IMR-90 (cell line): ENCODE measurements around the gene IBA57. TPM values are rescaled to one million over a fixed set of nuclear protein-coding genes. Genes with fewer than 3 reads are reported as not detected.

Experiments
- ATAC-seq: fragments of 200-7000 bp; cut with Tn5 transposase; 2 replicates; pipeline ENCODE4 v1.9.1; 2020; ENCODE audit warnings: low read depth, mild to moderate bottlenecking, moderate library complexity
- BruUV-seq: library from RNA; stranded (reverse); fragments of 400-500 nt; replicated peaks from 2 replicates; lab custom pipeline; 2021; lab: Mats Ljungman, UMichigan
- CTCF ChIA-PET: fragments of 300-600 bp; formaldehyde crosslinking; extraction: SDS; loops from one replicate; lab custom pipeline; 2021; ENCODE audit warnings: antibody characterized with exemption; lab: Yijun Ruan, JAX
- POLR2A ChIA-PET: fragments of 300-600 bp; sonication (Branson Sonifier 250); formaldehyde crosslinking; loops from one replicate; lab custom pipeline; 2022; ENCODE audit warnings: antibody characterized with exemption; ENCODE audit not compliant: unreplicated experiment; lab: Charles Lee
- DNase-seq: peaks from one replicate; pipeline ENCODE4 v3.0.0; 2013
- H2AFZ ChIP-seq: replicated peaks from 2 replicates; pipeline ENCODE3; 2013; ENCODE audit warnings: low read length, mild to moderate bottlenecking; ENCODE audit not compliant: poor library complexity
- H2AK5ac ChIP-seq: 2 replicates; pipeline ENCODE4 v1.6.1; 2013; ENCODE audit warnings: low read depth, low read length, inconsistent platforms
- H2AK9ac ChIP-seq: replicated peaks from 2 replicates; pipeline ENCODE3; 2013; ENCODE audit warnings: mild to moderate bottlenecking, low read depth, low read length, moderate library complexity; ENCODE audit not compliant: poor library complexity
- H2BK120ac ChIP-seq: 2 replicates; pipeline ENCODE4 v1.6.1; 2013; ENCODE audit warnings: low read depth, low read length, inconsistent platforms
- H2BK15ac ChIP-seq: 3 replicates; pipeline ENCODE4 v1.6.1; 2013; ENCODE audit warnings: low read depth, low read length, inconsistent platforms
- H2BK20ac ChIP-seq: 2 replicates; pipeline ENCODE4 v1.6.1; 2013; ENCODE audit warnings: low read depth, mild to moderate bottlenecking, inconsistent platforms, low read length, moderate library complexity
- H2BK5ac ChIP-seq: 2 replicates; pipeline ENCODE4 v1.6.1; 2013; ENCODE audit warnings: mild to moderate bottlenecking, low read depth, low read length, inconsistent platforms; ENCODE audit not compliant: poor library complexity, severe bottlenecking
- H3K14ac ChIP-seq: replicated peaks from 2 replicates; pipeline ENCODE4 v1.6.1; 2013; ENCODE audit warnings: low read depth, low read length, inconsistent platforms
- H3K18ac ChIP-seq: 2 replicates; pipeline ENCODE4 v1.6.1; 2013; ENCODE audit warnings: low read depth, low read length, control low read depth
- H3K23ac ChIP-seq: 2 replicates; pipeline ENCODE4 v1.6.1; 2013; ENCODE audit warnings: low read depth, low read length, inconsistent platforms
- H3K27ac ChIP-seq: 2 replicates; pipeline ENCODE4 v1.5.1; 2013; ENCODE audit warnings: mild to moderate bottlenecking, control low read depth, low read length; ENCODE audit not compliant: insufficient read depth
- H3K27me3 ChIP-seq: 2 replicates; pipeline ENCODE4 v1.6.1; 2013; ENCODE audit warnings: low read length; ENCODE audit not compliant: control insufficient read depth, insufficient read depth
- H3K36me3 ChIP-seq: 2 replicates; pipeline ENCODE4 v1.6.1; 2013; ENCODE audit warnings: low read length, mixed read lengths; ENCODE audit not compliant: control insufficient read depth, insufficient read depth
- H3K4ac ChIP-seq: 2 replicates; pipeline ENCODE4 v1.6.1; 2013; ENCODE audit warnings: low read depth, low read length, inconsistent platforms
- H3K4me1 ChIP-seq: 2 replicates; pipeline ENCODE4 v1.6.1; 2013; ENCODE audit warnings: low read length, mixed read lengths; ENCODE audit not compliant: control insufficient read depth, insufficient read depth
- H3K4me2 ChIP-seq: 2 replicates; pipeline ENCODE4 v1.6.1; 2013; ENCODE audit warnings: low read depth, mild to moderate bottlenecking, control low read depth, low read length, moderate library complexity
- H3K4me3 ChIP-seq: 2 replicates; pipeline ENCODE4 v1.5.1; 2013; ENCODE audit warnings: low read depth, mild to moderate bottlenecking, control low read depth, low read length, moderate library complexity; ENCODE audit not compliant: insufficient read depth
- H3K56ac ChIP-seq: 2 replicates; pipeline ENCODE4 v1.6.1; 2013; ENCODE audit warnings: low read length, inconsistent platforms; ENCODE audit not compliant: insufficient read depth; ENCODE audit errors: extremely low read depth
- H3K79me1 ChIP-seq, 2 experiments: 2 replicates each; pipeline ENCODE4 v1.6.1; 2013; ENCODE audit warnings: low read length in 2 of 2, inconsistent platforms in 1 of 2, low read depth in 1 of 2
- H3K9ac ChIP-seq: 2 replicates; pipeline ENCODE4 v1.6.1; 2013; ENCODE audit warnings: low read depth, low read length, control low read depth
- H3K9me1 ChIP-seq: 2 replicates; pipeline ENCODE4 v1.6.1; 2013; ENCODE audit warnings: low read length, inconsistent platforms; ENCODE audit not compliant: insufficient read depth
- H3K9me3 ChIP-seq: 2 replicates; pipeline ENCODE4 v1.6.1; 2013; ENCODE audit warnings: low read length; ENCODE audit not compliant: control insufficient read depth, insufficient read depth
- H4K20me1 ChIP-seq: 2 replicates; pipeline ENCODE4 v1.6.1; 2013; ENCODE audit warnings: low read length, inconsistent platforms; ENCODE audit not compliant: insufficient read depth
- H4K5ac ChIP-seq: 2 replicates; pipeline ENCODE4 v1.6.1; 2013; ENCODE audit warnings: mild to moderate bottlenecking, low read depth, low read length, control low read depth
- H4K8ac ChIP-seq, 2 experiments: 2 replicates each; pipeline ENCODE4 v1.6.1; 2013; ENCODE audit warnings: low read depth in 2 of 2, low read length in 2 of 2, control low read depth in 1 of 2, inconsistent platforms in 1 of 2
- H4K91ac ChIP-seq: 2 replicates; pipeline ENCODE4 v1.6.1; 2013; ENCODE audit warnings: low read depth, low read length, inconsistent platforms; ENCODE audit not compliant: insufficient read depth
- BHLHE40 ChIP-seq: fragments of 150-350 bp; IDR thresholded peaks from 2 replicates; pipeline ENCODE4 v1.6.1; 2016; ENCODE audit warnings: mild to moderate bottlenecking, low read depth, low read length
- CEBPB ChIP-seq: IDR thresholded peaks from 2 replicates; pipeline ENCODE4 v1.6.1; 2012; ENCODE audit warnings: low read depth, low read length, improper control_type of control experiment
- CHD1 ChIP-seq: IDR thresholded peaks from 2 replicates; pipeline ENCODE4 v1.6.1; 2012; ENCODE audit warnings: low read depth, low read length, improper control_type of control experiment
- CTCF ChIP-seq: conservative IDR thresholded peaks from 2 replicates; pipeline ENCODE4 v1.5.1; 2012; ENCODE audit warnings: mild to moderate bottlenecking, low read depth, low read length, improper control_type of control experiment
- ELK1 ChIP-seq: fragments of 150-350 bp; IDR thresholded peaks from 2 replicates; pipeline ENCODE4 v1.6.1; 2016; ENCODE audit warnings: low read depth, mild to moderate bottlenecking, low read length, moderate library complexity, borderline replicate concordance
- FOS ChIP-seq: fragments of 150-350 bp; IDR thresholded peaks from 2 replicates; pipeline ENCODE4 v1.6.1; 2016; ENCODE audit warnings: low read depth, low read length
- MAFK ChIP-seq: IDR thresholded peaks from 2 replicates; pipeline ENCODE4 v1.6.1; 2012; ENCODE audit warnings: low read depth, low read length, improper control_type of control experiment
- MAZ ChIP-seq: IDR thresholded peaks from 2 replicates; pipeline ENCODE4 v1.6.1; 2012; ENCODE audit warnings: low read depth, mild to moderate bottlenecking, low read length, improper control_type of control experiment, moderate library complexity, borderline replicate concordance
- MXI1 ChIP-seq: IDR thresholded peaks from 2 replicates; pipeline ENCODE4 v1.6.1; 2012; ENCODE audit warnings: low read depth, mild to moderate bottlenecking, low read length, moderate library complexity, borderline replicate concordance
- NFE2L2 ChIP-seq: fragments of 150-350 bp; IDR thresholded peaks from 2 replicates; pipeline ENCODE4 v1.6.1; 2016; ENCODE audit warnings: low read depth, mild to moderate bottlenecking, low read length
- POLR2A ChIP-seq: IDR thresholded peaks from 2 replicates; pipeline ENCODE4 v1.6.1; 2012; ENCODE audit warnings: mild to moderate bottlenecking, low read depth, low read length
- RAD21 ChIP-seq: IDR thresholded peaks from 2 replicates; pipeline ENCODE4 v1.6.1; 2012; ENCODE audit warnings: low read length, improper control_type of control experiment
- RCOR1 ChIP-seq: IDR thresholded peaks from 2 replicates; pipeline ENCODE4 v1.6.1; 2012; ENCODE audit warnings: mild to moderate bottlenecking, low read length, improper control_type of control experiment; ENCODE audit not compliant: insufficient replicate concordance
- RFX5 ChIP-seq: IDR thresholded peaks from 2 replicates; pipeline ENCODE4 v1.8.0; 2012; ENCODE audit warnings: low read depth, mild to moderate bottlenecking, low read length, moderate library complexity
- SMC3 ChIP-seq: fragments of 150-350 bp; IDR thresholded peaks from 2 replicates; pipeline ENCODE4 v1.6.1; 2016; ENCODE audit warnings: low read depth, mild to moderate bottlenecking, antibody characterized with exemption, low read length, moderate library complexity
- USF2 ChIP-seq: fragments of 150-350 bp; IDR thresholded peaks from 2 replicates; pipeline ENCODE4 v1.6.1; 2017; ENCODE audit warnings: mild to moderate bottlenecking, antibody characterized with exemption, low read length, low read depth
- WGBS, 2 experiments: methylation state at CpG; one replicate each; pipeline versions ENCODE4 v1.1.5 to v1.1.7; 2013; ENCODE audit warnings: missing lambda C conversion rate in 2 of 2; ENCODE audit not compliant: insufficient read length in 1 of 2; ENCODE audit errors: extremely low coverage in 2 of 2; 5-methylcytosine and 5-hydroxymethylcytosine counted together
- dilution Hi-C: fragments of 300-500 bp; cut with HindIII; formaldehyde crosslinking; loops from one replicate; pipeline ENCODE4 v1.14.3; 2018; ENCODE audit warnings: low sequenced_read_pairs; ENCODE audit not compliant: unreplicated experiment
- in situ Hi-C: fragments of 300-500 bp; cut with MboI; formaldehyde crosslinking; loops from 3 replicates; pipeline ENCODE4 v1.14.3; 2019; ENCODE audit warnings: low sequenced_read_pairs, inconsistent platforms, mixed read lengths
- intact Hi-C: fragments of 100-400 bp; cut with micrococcal nuclease; formaldehyde crosslinking; loops from 2 replicates; pipeline ENCODE4 v1.10.0; 2022
- polyA plus RNA-seq, 3 experiments: library from polyadenylated mRNA; depleted of rRNA; stranded (reverse); fragments of >200 nt; gene quantifications; 2 replicates each; pipeline ENCODE4 v1.2.3, GENCODE V29; 2012; ENCODE audit warnings: low replicate concordance in 1 of 3
- total RNA-seq: library from RNA; depleted of rRNA; stranded (reverse); fragments of >200 nt; gene quantifications from 2 replicates; pipeline ENCODE4 v1.2.3, GENCODE V29; 2012

The IBA57 gene
- total and polyA plus RNA-seq, 2 of the 4 experiments (the other 2 are of a cell fraction) = 2.0 to 2.6 TPM

- Histone ChIP-seq H2AK5ac (no peak overlapping the region), H3K4me3 (no peak overlapping the region), H2BK15ac (no peak overlapping the region), H4K91ac (no peak overlapping the region), H3K79me1 (peaks cover 5 to 17% of the 10 kb centered on the region in 2 experiments; a peak in 3 of 4 replicates), H3K18ac (no peak overlapping the region), H2AFZ (no peak overlapping the region), H3K9ac (no peak overlapping the region), H2BK120ac (no peak overlapping the region), H3K27me3 (no peaks in the 10 kb centered on the region), H2BK5ac (no peak overlapping the region), H3K14ac (no peak overlapping the region), H2AK9ac (no peak overlapping the region), H3K56ac (no peak overlapping the region), H4K5ac (no peak overlapping the region), H2BK20ac (no peak overlapping the region), H3K23ac (no peak overlapping the region), H3K9me3 (no peaks in the 10 kb centered on the region), H3K27ac (no peak overlapping the region), H3K4me1 (peaks cover 9% of the 10 kb centered on the region), H3K4ac (no peak overlapping the region), H3K4me2 (no peak overlapping the region), H4K8ac (no peak overlapping the region), H3K36me3 (no peaks in the 10 kb centered on the region), H3K9me1 (peaks cover 18% of the 10 kb centered on the region; the same call in 1 of the 2 replicates), H4K20me1 (no peaks in the 10 kb centered on the region; the same call in 1 of the 2 replicates)
- BruUV-seq = no TSS peak
- CTCF ChIA-PET = no interaction called here
- intact Hi-C loops = no loop called here
- in situ Hi-C loops = no loop called here
- dilution Hi-C loops = no loop called here
- TF ChIP-seq MAZ (no peak), CEBPB (no peak), FOS (no peak), RCOR1 (no peak), RAD21 (no peak), USF2 (no peak), CTCF (no peak), BHLHE40 (no peak), RFX5 (no peak), CHD1 (no peak), ELK1 (no peak), MAFK (no peak), NFE2L2 (no peak), POLR2A (no peak), SMC3 (no peak), MXI1 (no peak)
- WGBS, 2 experiments = 78% methylated on average over 6 of the region's 15 CpGs; no CpG with 5 or more reads in 1 of the 2 experiments
- ATAC-seq (no peak), DNase-seq (no peak)
- POLR2A ChIA-PET = no interaction called here
Measured at GRCh38 chr1:228160201-228160761, 5.3 kb upstream of the IBA57 start.
